DOHH2 (cell line): ENCODE measurements around the gene SMC4.

Source experiments
- H3F3A ChIP-seq: fragments of 200-600 bp; sonication (generic), shearing (Covaris generic); 2 replicates; pipeline ENCODE4 v1.6.0; 2016; ENCODE audit warnings: antibody characterized with exemption, mild to moderate bottlenecking; ENCODE audit not compliant: control insufficient read depth, insufficient read depth
- H3K27ac ChIP-seq: fragments of 200-600 bp; sonication (generic); 2 replicates; pipeline ENCODE4 v1.5.1; 2014; ENCODE audit warnings: low read depth, mild to moderate bottlenecking, low read length, moderate library complexity
- H3K27me3 ChIP-seq: fragments of 200-600 bp; sonication (generic); 2 replicates; pipeline ENCODE4 v1.6.1; 2014; ENCODE audit warnings: mild to moderate bottlenecking, low read length, mixed read lengths; ENCODE audit not compliant: control insufficient read depth
- H3K36me3 ChIP-seq: fragments of 200-600 bp; sonication (generic); 2 replicates; pipeline ENCODE4 v1.6.1; 2014; ENCODE audit warnings: mild to moderate bottlenecking, low read length, moderate library complexity, mixed read lengths; ENCODE audit not compliant: control insufficient read depth
- H3K4me1 ChIP-seq: fragments of 200-600 bp; sonication (generic); 2 replicates; pipeline ENCODE4 v1.6.1; 2014; ENCODE audit warnings: mild to moderate bottlenecking, low read length, mixed read lengths; ENCODE audit not compliant: control insufficient read depth
- H3K4me2 ChIP-seq: fragments of 200-600 bp; sonication (generic); 2 replicates; pipeline ENCODE4 v1.6.0; 2014; ENCODE audit warnings: mild to moderate bottlenecking, low read length, moderate library complexity
- H3K4me3 ChIP-seq: fragments of 200-600 bp; sonication (generic); 2 replicates; pipeline ENCODE4 v1.5.1; 2014; ENCODE audit warnings: mild to moderate bottlenecking, low read length, mixed read lengths
- H3K79me2 ChIP-seq: fragments of 200-600 bp; sonication (generic); 2 replicates; pipeline ENCODE4 v1.6.1; 2014; ENCODE audit warnings: mild to moderate bottlenecking, low read length, mixed read lengths; ENCODE audit not compliant: control insufficient read depth
- H3K9me2 ChIP-seq: fragments of 200-600 bp; sonication (generic); replicated peaks from 2 replicates; pipeline ENCODE4 v1.6.1; 2014; ENCODE audit warnings: mild to moderate bottlenecking, low read length, mixed read lengths; ENCODE audit not compliant: control insufficient read depth
- H3K9me3 ChIP-seq: fragments of 200-600 bp; sonication (generic); 2 replicates; pipeline ENCODE4 v1.6.1; 2014; ENCODE audit warnings: antibody characterized with exemption, low read length, mixed read lengths; ENCODE audit not compliant: control insufficient read depth, insufficient read depth
- H4K20me1 ChIP-seq: fragments of 200-600 bp; sonication (generic); 2 replicates; pipeline ENCODE4 v1.6.0; 2014; ENCODE audit warnings: low read depth, mild to moderate bottlenecking, antibody characterized with exemption, low read length, moderate library complexity; ENCODE audit not compliant: control insufficient read depth, insufficient read depth
- EZH2phosphoT487 ChIP-seq: fragments of 200-600 bp; sonication (generic); IDR thresholded peaks from 2 replicates; pipeline ENCODE4 v1.6.1; 2017; ENCODE audit warnings: borderline replicate concordance, mild to moderate bottlenecking, antibody characterized with exemption, low read length, moderate library complexity, mixed read lengths
- TF ChIP-seq, protein P1 (sequence below): fragments of 200-600 bp; sonication (generic); IDR thresholded peaks from one replicate; pipeline ENCODE4 v1.5.1; 2014; ENCODE audit warnings: antibody characterized with exemption, mild to moderate bottlenecking, low read depth, low read length; ENCODE audit not compliant: poor library complexity, severe bottlenecking

SMC4 gene

DNA sequence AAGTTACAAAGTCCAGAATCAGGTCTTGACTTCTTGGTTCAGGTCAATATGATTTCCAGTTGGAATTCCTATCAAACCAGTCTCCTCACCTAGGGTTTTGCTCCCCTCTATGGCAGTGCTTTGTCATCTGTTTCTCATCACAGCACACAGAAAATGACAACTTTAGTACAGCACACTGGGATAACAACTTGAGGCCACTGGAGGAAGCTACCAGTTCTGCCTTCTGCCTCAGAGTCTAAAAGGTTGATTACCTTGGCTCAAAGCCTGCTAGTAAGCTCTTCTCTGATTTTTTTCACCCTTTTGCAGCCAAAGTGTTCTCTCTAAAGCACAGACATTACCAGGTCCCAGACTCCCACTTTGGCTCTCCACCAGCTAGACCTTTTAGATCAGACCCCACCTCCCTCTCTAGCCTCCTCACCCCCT, 75.0 kb downstream of the SMC4 start:
- H3K4me3 ChIP-seq = no peak overlapping the region

DNA sequence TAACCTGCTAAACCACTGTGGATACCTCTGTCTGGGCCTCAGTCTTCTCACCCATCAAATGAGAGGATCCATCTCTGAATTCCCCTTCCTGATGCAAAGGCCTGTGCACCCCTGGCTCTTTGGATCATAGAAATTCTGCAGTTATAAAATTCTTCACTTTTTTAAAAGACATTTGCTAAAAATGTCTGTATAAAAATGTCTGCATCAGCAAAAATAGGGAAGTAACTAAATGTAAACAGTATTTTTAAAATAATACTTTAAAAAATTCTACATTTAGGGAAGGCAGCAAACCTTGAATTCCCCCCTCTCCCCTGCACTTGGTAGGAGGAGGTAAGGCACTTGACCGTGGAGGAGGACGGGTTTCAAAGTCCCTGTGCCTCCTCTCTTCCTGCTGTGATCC, 75.7 kb downstream of the SMC4 start:
- peaks cover 8% of the 10 kb centered on the region; the same call in 1 of the 2 replicates for H3K4me1 ChIP-seq
- peaks cover 19% of the 10 kb centered on the region for H3K9me3 ChIP-seq
- TF ChIP-seq, protein P1, sequence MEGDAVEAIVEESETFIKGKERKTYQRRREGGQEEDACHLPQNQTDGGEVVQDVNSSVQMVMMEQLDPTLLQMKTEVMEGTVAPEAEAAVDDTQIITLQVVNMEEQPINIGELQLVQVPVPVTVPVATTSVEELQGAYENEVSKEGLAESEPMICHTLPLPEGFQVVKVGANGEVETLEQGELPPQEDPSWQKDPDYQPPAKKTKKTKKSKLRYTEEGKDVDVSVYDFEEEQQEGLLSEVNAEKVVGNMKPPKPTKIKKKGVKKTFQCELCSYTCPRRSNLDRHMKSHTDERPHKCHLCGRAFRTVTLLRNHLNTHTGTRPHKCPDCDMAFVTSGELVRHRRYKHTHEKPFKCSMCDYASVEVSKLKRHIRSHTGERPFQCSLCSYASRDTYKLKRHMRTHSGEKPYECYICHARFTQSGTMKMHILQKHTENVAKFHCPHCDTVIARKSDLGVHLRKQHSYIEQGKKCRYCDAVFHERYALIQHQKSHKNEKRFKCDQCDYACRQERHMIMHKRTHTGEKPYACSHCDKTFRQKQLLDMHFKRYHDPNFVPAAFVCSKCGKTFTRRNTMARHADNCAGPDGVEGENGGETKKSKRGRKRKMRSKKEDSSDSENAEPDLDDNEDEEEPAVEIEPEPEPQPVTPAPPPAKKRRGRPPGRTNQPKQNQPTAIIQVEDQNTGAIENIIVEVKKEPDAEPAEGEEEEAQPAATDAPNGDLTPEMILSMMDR = no peak
- no peak for TF ChIP-seq EZH2phosphoT487
- no peak overlapping the region for H3K4me3 ChIP-seq
- no peaks in the 10 kb centered on the region for H3K79me2 ChIP-seq
- H3K36me3 ChIP-seq = no peaks in the 10 kb centered on the region
- no peaks in the 10 kb centered on the region for H3K27me3 ChIP-seq
- H4K20me1 ChIP-seq = no peaks in the 10 kb centered on the region
- no peaks in the 10 kb centered on the region for H3F3A ChIP-seq
- H3K4me2 ChIP-seq = no peak overlapping the region
- no peaks in the 10 kb centered on the region for H3K9me2 ChIP-seq
- H3K27ac ChIP-seq = no peak overlapping the region

More for the DNA sequence above, 75.0 kb downstream of the SMC4 start:
- Histone ChIP-seq H3K9me2 (no peaks in the 10 kb centered on the region), H3K36me3 (no peaks in the 10 kb centered on the region), H4K20me1 (no peaks in the 10 kb centered on the region), H3K79me2 (no peaks in the 10 kb centered on the region), H3F3A (no peaks in the 10 kb centered on the region), H3K9me3 (peaks cover 25% of the 10 kb centered on the region), H3K27ac (no peak overlapping the region), H3K4me1 (peaks cover 8% of the 10 kb centered on the region; the same call in 1 of the 2 replicates), H3K27me3 (no peaks in the 10 kb centered on the region), H3K4me2 (no peak overlapping the region)
- TF ChIP-seq, protein P1 = no peak
- no peak for TF ChIP-seq EZH2phosphoT487

DNA sequence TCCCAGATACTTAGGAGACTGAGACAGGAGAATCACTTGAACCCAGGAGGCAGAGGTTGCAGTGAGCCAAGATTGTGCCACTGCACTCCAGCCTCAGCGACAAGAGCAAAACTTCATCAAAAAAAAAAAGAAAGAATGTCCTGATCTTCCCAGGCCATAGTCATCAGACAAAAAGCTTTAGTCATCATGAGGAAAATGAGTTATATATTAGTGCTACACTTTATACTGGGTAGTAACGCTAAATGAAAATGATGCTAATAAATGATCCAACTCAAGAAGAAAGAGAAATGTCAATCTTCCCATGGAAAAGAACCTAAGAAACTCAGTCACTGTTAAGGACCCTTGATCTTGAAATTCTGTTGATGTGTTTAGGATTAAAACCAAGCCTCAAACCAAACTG, 76.4 kb downstream of the SMC4 start:
- TF ChIP-seq EZH2phosphoT487 = no peak
- TF ChIP-seq, protein P1 = no peak

More for the DNA sequence above, 76.4 kb downstream of the SMC4 start:
- Histone ChIP-seq H3K36me3 (no peaks in the 10 kb centered on the region), H3K79me2 (no peaks in the 10 kb centered on the region), H3K27me3 (no peaks in the 10 kb centered on the region), H3K9me2 (no peaks in the 10 kb centered on the region), H3K4me2 (no peak overlapping the region), H3F3A (no peaks in the 10 kb centered on the region), H3K27ac (no peak overlapping the region), H3K4me1 (peaks cover 8% of the 10 kb centered on the region; the same call in 1 of the 2 replicates), H3K4me3 (no peak overlapping the region), H4K20me1 (no peaks in the 10 kb centered on the region), H3K9me3 (peaks cover 11% of the 10 kb centered on the region)
